Neutrophil (primary cell): ENCODE results near the gene CNTN4.

Experiments
- H3K27ac ChIP-seq: fragments of 200-600 bp; sonication (generic); 2 replicates; pipeline ENCODE4 v1.5.1; 2016; ENCODE audit warnings: mild to moderate bottlenecking, moderate library complexity
- H3K27me3 ChIP-seq: fragments of 200-600 bp; sonication (generic); 2 replicates; pipeline ENCODE4 v1.6.0; 2016; ENCODE audit warnings: mild to moderate bottlenecking
- H3K36me3 ChIP-seq: fragments of 200-600 bp; sonication (generic); 2 replicates; pipeline ENCODE4 v1.5.1; 2017
- H3K4me1 ChIP-seq, 2 experiments: fragments of 200-600 bp in 1 of 2; sonication (generic) in 1 of 2; 1 replicate in 1 of 2; 2 replicates in 1 of 2; pipeline versions ENCODE4 v1.5.1 to v1.6.1; 2013 to 2016; ENCODE audit warnings: low read depth in 1 of 2, low read length in 1 of 2, mild to moderate bottlenecking in 1 of 2, moderate library complexity in 1 of 2; ENCODE audit not compliant: control insufficient read depth in 1 of 2, insufficient read depth in 1 of 2
- H3K4me3 ChIP-seq, 2 experiments: fragments of 200-600 bp in 1 of 2; sonication (generic) in 1 of 2; 1 replicate in 1 of 2; 2 replicates in 1 of 2; pipeline ENCODE4 v1.5.1; 2013 to 2016; ENCODE audit warnings: low read depth in 1 of 2, low read length in 1 of 2, mild to moderate bottlenecking in 1 of 2, moderate library complexity in 1 of 2
- H3K9me3 ChIP-seq: fragments of 200-600 bp; sonication (generic); 2 replicates; pipeline ENCODE4 v1.5.1; 2016
- CTCF ChIP-seq: fragments of 200-600 bp; sonication (generic); IDR thresholded peaks from 2 replicates; pipeline ENCODE4 v1.5.1; 2016; ENCODE audit warnings: antibody characterized with exemption

Gene CNTN4

DNA sequence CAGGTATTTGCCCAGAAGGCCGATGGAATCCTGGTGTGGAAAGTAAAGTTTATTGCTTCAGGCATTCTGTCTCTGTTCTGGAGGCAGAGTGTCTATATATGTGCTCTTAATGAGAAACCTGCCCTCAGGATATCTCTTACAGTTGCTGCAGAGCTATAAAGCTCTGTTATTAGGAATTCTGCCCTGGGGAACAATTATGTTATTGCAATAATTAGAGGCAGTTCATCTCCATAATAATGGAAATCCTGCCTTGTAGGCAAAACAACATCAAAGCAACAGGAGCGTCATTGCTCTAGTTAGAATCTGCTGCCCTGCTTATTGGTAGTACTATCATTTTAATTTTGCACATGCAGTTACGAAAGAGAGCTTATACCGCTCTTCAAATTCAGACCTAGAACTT, 835.9 kb downstream of the CNTN4 start:
- Histone ChIP-seq H3K27me3 (no peaks in the 10 kb centered on the region), H3K4me3 (no peak overlapping the region), H3K9me3 (no peaks in the 10 kb centered on the region), H3K4me1 (no peaks in the 10 kb centered on the region), H3K36me3 (no peaks in the 10 kb centered on the region), H3K27ac (no peak overlapping the region)
- no peak for TF ChIP-seq CTCF

DNA sequence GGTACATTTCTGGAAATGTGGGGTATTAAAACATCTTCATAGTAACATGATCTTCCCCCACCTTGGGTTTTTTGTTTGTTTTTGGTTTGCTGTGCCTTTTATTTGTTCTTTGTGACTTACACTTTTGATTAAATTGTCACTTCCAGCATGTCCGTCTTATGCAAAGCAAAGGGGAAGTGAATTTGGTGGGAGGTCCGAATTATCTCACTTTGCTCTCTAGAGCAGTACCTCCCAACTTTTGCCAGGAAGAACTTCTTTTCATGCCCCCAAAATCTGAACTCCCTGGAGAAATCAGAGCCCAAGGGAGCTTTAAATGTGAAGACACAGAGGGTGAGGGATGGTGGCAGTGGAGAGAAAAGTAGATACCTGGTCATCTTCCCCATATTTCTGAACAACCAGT, 838.4 kb downstream of the CNTN4 start:
- Histone ChIP-seq H3K4me3 (no peak overlapping the region), H3K27ac (no peak overlapping the region), H3K9me3 (no peaks in the 10 kb centered on the region), H3K4me1 (no peaks in the 10 kb centered on the region), H3K27me3 (no peaks in the 10 kb centered on the region), H3K36me3 (no peaks in the 10 kb centered on the region)
- no peak for TF ChIP-seq CTCF

DNA sequence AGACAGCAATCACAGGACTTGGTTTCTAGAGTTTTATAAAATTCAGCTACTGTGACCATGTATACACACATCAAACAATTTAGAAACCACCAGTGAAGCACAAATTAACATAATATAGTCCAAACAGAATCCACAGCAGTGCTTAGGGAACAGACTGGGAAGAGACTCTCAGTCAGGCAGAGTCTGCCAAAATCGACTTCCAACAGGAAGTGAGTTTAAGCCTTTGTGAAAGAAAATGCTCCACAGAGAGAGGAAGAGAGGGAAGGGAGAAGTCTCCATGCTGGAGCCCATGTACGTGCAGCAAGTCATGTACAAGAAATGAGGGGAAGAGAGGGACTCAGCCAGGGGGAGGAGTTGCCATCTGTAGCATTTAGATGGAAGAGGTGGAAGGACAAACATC, 838.9 kb downstream of the CNTN4 start:
- no peak for TF ChIP-seq CTCF
- H3K27ac ChIP-seq = no peak overlapping the region
- H3K4me1 ChIP-seq = no peaks in the 10 kb centered on the region
- H3K27me3 ChIP-seq = no peaks in the 10 kb centered on the region
- H3K9me3 ChIP-seq = no peaks in the 10 kb centered on the region
- no peaks in the 10 kb centered on the region for H3K36me3 ChIP-seq
- H3K4me3 ChIP-seq = no peak overlapping the region

GRCh38 chr3:2938711-2939110, 840.0 kb downstream of the CNTN4 start:
- Histone ChIP-seq H3K27ac (no peak overlapping the region), H3K4me1 (no peaks in the 10 kb centered on the region), H3K4me3 (no peak overlapping the region), H3K27me3 (no peaks in the 10 kb centered on the region), H3K9me3 (no peaks in the 10 kb centered on the region), H3K36me3 (no peaks in the 10 kb centered on the region)
- TF ChIP-seq CTCF = no peak

DNA sequence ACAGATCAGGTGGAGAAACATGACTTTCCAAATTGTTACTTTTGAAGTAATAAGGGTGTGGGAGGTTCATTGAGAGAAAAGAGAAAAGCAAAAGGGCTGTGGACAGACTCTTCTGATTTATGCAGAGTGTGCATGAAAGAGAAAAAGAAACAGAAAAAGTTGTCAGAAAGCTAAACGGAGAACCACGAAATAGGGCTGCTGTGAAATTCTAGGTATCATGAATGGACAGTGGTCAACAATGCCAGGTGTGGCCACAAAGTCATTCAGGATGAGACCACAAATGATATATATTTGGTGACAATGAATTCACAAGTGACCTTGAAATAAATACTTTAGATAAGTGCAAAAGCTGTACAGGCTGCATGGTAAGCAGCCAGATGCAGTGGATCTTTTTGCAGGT, 841.4 kb downstream of the CNTN4 start:
- Histone ChIP-seq H3K27ac (no peak overlapping the region), H3K36me3 (no peaks in the 10 kb centered on the region), H3K4me1 (no peaks in the 10 kb centered on the region), H3K9me3 (no peaks in the 10 kb centered on the region), H3K27me3 (no peaks in the 10 kb centered on the region), H3K4me3 (no peak overlapping the region)
- TF ChIP-seq CTCF = no peak

DNA sequence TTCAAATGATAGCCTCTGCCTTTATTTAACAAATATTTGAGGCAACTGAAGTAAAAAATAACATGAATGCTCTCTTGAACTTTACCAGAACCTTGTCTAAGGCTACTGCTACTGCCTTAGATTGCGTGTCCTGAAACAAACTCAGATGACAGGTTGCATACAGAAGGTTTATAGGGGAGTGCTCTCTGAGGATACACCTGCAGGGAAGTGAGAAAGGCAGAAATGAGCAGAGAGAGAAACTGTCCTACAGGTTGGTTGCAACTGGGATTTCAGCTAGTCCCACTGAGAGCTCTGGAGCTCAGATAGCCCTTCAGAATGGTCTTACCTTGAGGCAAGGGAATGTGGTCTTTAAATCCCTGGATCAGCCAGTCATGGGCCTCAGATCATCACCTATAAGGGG, 846.0 kb downstream of the CNTN4 start:
- H3K9me3 ChIP-seq = no peaks in the 10 kb centered on the region
- no peak overlapping the region for H3K27ac ChIP-seq
- no peaks in the 10 kb centered on the region for H3K27me3 ChIP-seq
- H3K4me3 ChIP-seq = no peak overlapping the region
- TF ChIP-seq CTCF = no peak
- no peaks in the 10 kb centered on the region for H3K36me3 ChIP-seq
- H3K4me1 ChIP-seq = no peaks in the 10 kb centered on the region
